Activated T-cell treated with anti-CD3 and anti-CD28 coated beads, Interleukin-2, amount 50 U/mL, for 1 hour (primary cell): ENCODE measurements around the gene TRIM2.
"Not testable (repeated sequence)": the region's sequence is repeated elsewhere in the genome, so short reads cannot be mapped to it uniquely, and the experiment has no call there.

Experiments used
- DNase-seq: peaks from one replicate; pipeline ENCODE4 v3.0.0-alpha.2; 2020

TRIM2 gene

GRCh38 chr4:153204247-153204671, at the start of gene TRIM2:
Gene TRIM2 (plus strand): TSS chr4:153204443. CDS start chr4:153204531, 88 bp downstream.
- DNase-seq, result no peak

GRCh38 chr4:153155686-153156085, 48.6 kb upstream of the TRIM2 start:
- DNase-seq, result no peak

- DNase-seq, result peak; percentile 32
These were observed 48.0 kb upstream of the TRIM2 start for GRCh38 chr4:153156263-153156662.

GRCh38 chr4:153156721-153157120, 47.5 kb upstream of the TRIM2 start:
- DNase-seq, result no peak

GRCh38 chr4:153159016-153159415, 45.2 kb upstream of the TRIM2 start:
- DNase-seq, result no peak

- no peak for DNase-seq
These were observed 44.5 kb upstream of the TRIM2 start for GRCh38 chr4:153159728-153160221.

- DNase-seq, result no peak
These were observed 43.4 kb upstream of the TRIM2 start for GRCh38 chr4:153160821-153161220.

- no peak for DNase-seq
These were observed 42.8 kb upstream of the TRIM2 start for GRCh38 chr4:153161226-153161963.

- not testable (repeated sequence) for DNase-seq
These were observed 39.0 kb upstream of the TRIM2 start for GRCh38 chr4:153165236-153165635.

GRCh38 chr4:153166716-153167501, 37.3 kb upstream of the TRIM2 start:
- DNase-seq, result no peak

GRCh38 chr4:153169776-153170175, 34.5 kb upstream of the TRIM2 start:
- no peak for DNase-seq

- DNase-seq, result no peak
These were observed 33.8 kb upstream of the TRIM2 start for GRCh38 chr4:153170407-153170806.

- no peak for DNase-seq
These were observed 29.2 kb upstream of the TRIM2 start for GRCh38 chr4:153174821-153175567.

GRCh38 chr4:153176938-153177337, 27.3 kb upstream of the TRIM2 start:
- DNase-seq, result no peak

- DNase-seq, result no peak
These were observed 26.4 kb upstream of the TRIM2 start for GRCh38 chr4:153177841-153178240.

- no peak for DNase-seq
These were observed 25.1 kb upstream of the TRIM2 start for GRCh38 chr4:153179100-153179499.

GRCh38 chr4:153181293-153181692, 22.9 kb upstream of the TRIM2 start:
- no peak for DNase-seq

- DNase-seq, result no peak
These were observed 22.5 kb upstream of the TRIM2 start for GRCh38 chr4:153181700-153182099.

GRCh38 chr4:153183146-153183545, 21.1 kb upstream of the TRIM2 start:
- DNase-seq, result no peak

- DNase-seq, result no peak
These were observed 18.9 kb upstream of the TRIM2 start for GRCh38 chr4:153185331-153185852.

GRCh38 chr4:153186046-153186728, 18.1 kb upstream of the TRIM2 start:
- DNase-seq, result no peak

GRCh38 chr4:153189016-153189801, 15.0 kb upstream of the TRIM2 start:
- DNase-seq, result no peak
